GM23338 (cell line): ENCODE results near the gene PNPLA2. TPM values are rescaled to one million over a fixed set of nuclear protein-coding genes. Genes with fewer than 3 reads are reported as not detected.

Experiments used
- ATAC-seq: fragments of 200-7000 bp; cut with Tn5 transposase; 3 replicates; pipeline ENCODE4 v1.9.1; 2020
- DNase-seq: peaks from one replicate; pipeline ENCODE4 v3.0.0-alpha.2; 2015; ENCODE audit warnings: low spot score
- H2AFZ ChIP-seq: fragments of 200-600 bp; sonication (generic); 2 replicates; pipeline ENCODE4 v1.8.0; 2016; ENCODE audit warnings: antibody characterized with exemption, mild to moderate bottlenecking, moderate library complexity
- H3F3A ChIP-seq: fragments of 200-600 bp; sonication (generic); replicated peaks from 2 replicates; pipeline ENCODE4 v1.8.0; 2017; ENCODE audit warnings: antibody characterized with exemption, mixed run types, low read depth
- H3K27ac ChIP-seq: fragments of 200-600 bp; sonication (generic); 2 replicates; pipeline ENCODE4 v1.6.1; 2016; ENCODE audit warnings: low read depth
- H3K27me3 ChIP-seq: fragments of 200-600 bp; sonication (generic); 2 replicates; pipeline ENCODE4 v1.8.0; 2016; ENCODE audit warnings: mild to moderate bottlenecking, mixed run types, moderate library complexity; ENCODE audit not compliant: insufficient read depth
- H3K36me3 ChIP-seq: fragments of 200-600 bp; sonication (generic); 2 replicates; pipeline ENCODE4 v1.8.0; 2016; ENCODE audit warnings: mild to moderate bottlenecking; ENCODE audit not compliant: insufficient read depth
- H3K4me1 ChIP-seq: fragments of 200-600 bp; sonication (generic); 2 replicates; pipeline ENCODE4 v1.8.0; 2016; ENCODE audit warnings: mild to moderate bottlenecking, moderate library complexity; ENCODE audit not compliant: insufficient read depth
- H3K4me2 ChIP-seq: fragments of 200-600 bp; sonication (generic); 2 replicates; pipeline ENCODE4 v1.7.1; 2017; ENCODE audit warnings: mixed run types
- H3K4me3 ChIP-seq: fragments of 200-600 bp; sonication (generic); 2 replicates; pipeline ENCODE4 v1.6.1; 2016; ENCODE audit warnings: mixed run types
- H3K79me2 ChIP-seq: fragments of 200-600 bp; sonication (generic); replicated peaks from 2 replicates; pipeline ENCODE4 v1.8.0; 2017; ENCODE audit warnings: mild to moderate bottlenecking; ENCODE audit not compliant: insufficient read depth
- H3K9me2 ChIP-seq: fragments of 200-600 bp; sonication (generic); 2 replicates; pipeline ENCODE4 v1.8.0; 2017; ENCODE audit not compliant: insufficient read depth
- H4K20me1 ChIP-seq: fragments of 200-600 bp; sonication (generic); replicated peaks from 2 replicates; pipeline ENCODE4 v1.8.0; 2017; ENCODE audit warnings: mild to moderate bottlenecking; ENCODE audit not compliant: insufficient read depth
- H3K27ac Mint-ChIP-seq: 2 replicates; pipeline ENCODE4 v1.8.0; 2020; ENCODE audit warnings: inconsistent platforms, mild to moderate bottlenecking, moderate library complexity, mixed read lengths
- H3K27me3 Mint-ChIP-seq: 3 replicates; pipeline ENCODE4 v1.8.0; 2022; ENCODE audit warnings: low read depth, mild to moderate bottlenecking, moderate library complexity, mixed read lengths, inconsistent platforms; ENCODE audit not compliant: insufficient read depth, poor library complexity
- H3K36me3 Mint-ChIP-seq: 3 replicates; pipeline ENCODE4 v1.8.0; 2021; ENCODE audit warnings: low read depth, mild to moderate bottlenecking, inconsistent platforms, moderate library complexity, mixed read lengths
- H3K4me1 Mint-ChIP-seq: 3 replicates; pipeline ENCODE4 v1.8.0; 2020; ENCODE audit warnings: mild to moderate bottlenecking, inconsistent platforms, mixed read lengths
- H3K4me3 Mint-ChIP-seq: 3 replicates; pipeline ENCODE4 v1.8.0; 2021; ENCODE audit warnings: moderate library complexity, mild to moderate bottlenecking, inconsistent platforms, mixed read lengths
- H3K9me3 Mint-ChIP-seq: 3 replicates; pipeline ENCODE4 v1.8.0; 2020; ENCODE audit warnings: moderate library complexity, mild to moderate bottlenecking, inconsistent platforms, mixed read lengths
- CREB1 ChIP-seq: fragments of 250-450 bp; sonication (Bioruptor Pico); IDR thresholded peaks from 2 replicates; pipeline ENCODE4 v1.5.0; 2020; ENCODE audit warnings: low read depth, mild to moderate bottlenecking, moderate library complexity
- EZH2 ChIP-seq: fragments of 200-600 bp; sonication (generic); IDR thresholded peaks from one replicate; pipeline ENCODE4 v1.8.0; 2017; ENCODE audit warnings: antibody characterized with exemption, mild to moderate bottlenecking, low read depth; ENCODE audit not compliant: unreplicated experiment
- EZH2phosphoT487 ChIP-seq: fragments of 200-600 bp; sonication (generic); IDR thresholded peaks from one replicate; pipeline ENCODE4 v1.8.1; 2018; ENCODE audit warnings: antibody characterized with exemption; ENCODE audit not compliant: unreplicated experiment
- JUNB ChIP-seq: IDR thresholded peaks from one replicate; pipeline ENCODE4 v1.6.1; 2016; ENCODE audit warnings: antibody characterized with exemption; ENCODE audit not compliant: unreplicated experiment
- NANOG ChIP-seq: IDR thresholded peaks from 2 replicates; pipeline ENCODE4 v1.6.1; 2016; ENCODE audit warnings: antibody characterized with exemption, borderline replicate concordance
- POLR2AphosphoS5 ChIP-seq: IDR thresholded peaks from 2 replicates; pipeline ENCODE4 v1.6.1; 2016; ENCODE audit warnings: antibody characterized with exemption, low read depth
- STAT1 ChIP-seq: IDR thresholded peaks from one replicate; pipeline ENCODE4 v1.6.1; 2016; ENCODE audit warnings: antibody characterized with exemption; ENCODE audit not compliant: unreplicated experiment
- ZNF114 ChIP-seq: fragments of 250-450 bp; sonication (Bioruptor Pico); IDR thresholded peaks from 2 replicates; pipeline ENCODE4 v1.5.0; 2020; ENCODE audit warnings: mild to moderate bottlenecking, moderate library complexity
- ZNF331 ChIP-seq: fragments of 250-450 bp; sonication (Bioruptor Pico); IDR thresholded peaks from 2 replicates; pipeline ENCODE4 v1.5.0; 2020; ENCODE audit warnings: low read depth, mild to moderate bottlenecking, moderate library complexity
- polyA plus RNA-seq: library from polyadenylated mRNA; unstranded; fragments of >200 nt; fragmentation: Nextera tagmentation; extraction: Ambion mirVana; gene quantifications from 2 replicates; pipeline ENCODE4 v1.2.1, GENCODE V29; 2016
- total RNA-seq: library from RNA; depleted of rRNA; stranded (reverse); fragments of >200 nt; shearing (Covaris generic); gene quantifications from 2 replicates; pipeline ENCODE4 v1.2.3, GENCODE V29; 2014
- TF ChIP-seq, protein P1 (sequence below): IDR thresholded peaks from one replicate; pipeline ENCODE4 v1.6.1; 2018; ENCODE audit warnings: antibody characterized with exemption; ENCODE audit not compliant: unreplicated experiment
- TF ChIP-seq, protein P2 (sequence below): fragments of 250-450 bp; sonication (Bioruptor Pico); IDR thresholded peaks from 2 replicates; pipeline ENCODE4 v1.5.0; 2020; ENCODE audit warnings: mild to moderate bottlenecking, moderate library complexity
- TF ChIP-seq, protein P3 (sequence below): IDR thresholded peaks from 2 replicates; pipeline ENCODE4 v1.6.1; 2016; ENCODE audit warnings: antibody characterized with exemption
- TF ChIP-seq, protein P4 (sequence below), 2 experiments: fragments of 200-600 bp in 1 of 2; sonication (generic) in 1 of 2; conservative IDR thresholded peaks; 2 replicates each; pipeline versions ENCODE4 v1.5.1 to v1.6.1; 2016 to 2017; ENCODE audit warnings: antibody characterized with exemption in 2 of 2, low read depth in 2 of 2, mild to moderate bottlenecking in 2 of 2, moderate library complexity in 1 of 2

PNPLA2 gene
- total and polyA plus RNA-seq, 2 experiments from 2014 or later: 31.1 to 45.6 TPM

DNA sequence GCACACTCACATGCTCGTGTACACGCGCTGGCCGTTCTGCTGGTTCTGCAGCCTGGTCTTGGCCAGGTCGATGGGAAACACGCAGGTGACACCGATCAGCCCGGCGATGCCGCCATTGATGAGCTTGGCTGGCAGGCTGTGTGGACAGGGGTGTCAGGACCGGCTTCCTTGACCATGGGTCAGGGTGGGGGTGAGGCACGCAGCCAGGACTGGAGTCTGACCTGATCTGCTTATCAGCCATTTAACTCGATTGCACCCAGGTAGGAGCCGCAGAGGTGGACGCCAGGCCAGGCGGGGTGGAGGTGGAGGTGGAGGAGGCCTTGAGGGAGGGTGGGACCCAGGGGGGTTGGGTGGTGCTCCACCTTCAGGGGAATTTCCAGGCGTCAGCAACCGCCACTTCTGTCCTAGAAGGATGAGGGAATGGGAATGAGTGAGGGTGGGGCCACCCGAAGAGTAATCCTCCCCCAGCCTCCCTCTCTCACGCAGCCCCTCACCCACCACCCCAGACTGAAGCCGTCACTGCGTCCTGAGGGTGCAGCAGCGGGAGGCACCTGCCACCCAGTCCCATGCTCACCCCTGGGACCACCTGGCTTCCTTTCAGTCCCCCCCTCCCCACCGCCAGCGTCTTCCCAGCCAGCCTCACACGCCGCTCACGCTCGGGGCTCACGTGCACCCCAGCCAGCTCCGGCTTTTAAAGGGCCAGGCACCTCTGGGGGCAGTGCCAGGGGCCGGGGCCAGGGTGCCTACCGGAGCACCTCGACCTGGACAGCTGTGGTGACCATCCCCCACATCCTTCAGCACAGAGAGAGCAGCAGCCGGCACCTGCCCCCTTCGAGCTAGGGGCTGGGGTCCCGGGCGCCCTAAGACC, 23.7 kb upstream of the PNPLA2 start:
- Mint-ChIP-seq H3K4me1 (peaks cover 26% of the 10 kb centered on the region), H3K27ac (no peak overlapping the region), H3K27me3 (peaks cover 10% of the 10 kb centered on the region), H3K36me3 (peaks cover 6% of the 10 kb centered on the region; the same call in 1 of the 3 replicates), H3K4me3 (no peak overlapping the region), H3K9me3 (no peaks in the 10 kb centered on the region)
- DNase-seq (no peak), ATAC-seq (no peak)
- Histone ChIP-seq H3F3A (peaks cover 24% of the 10 kb centered on the region), H3K27ac (peak overlapping the region; percentile 50; the same call in 1 of the 2 replicates), H2AFZ (no peak overlapping the region), H3K4me3 (no peak overlapping the region), H3K27me3 (no peaks in the 10 kb centered on the region), H3K79me2 (no peaks in the 10 kb centered on the region; the same call in 1 of the 2 replicates), H4K20me1 (peaks cover 3% of the 10 kb centered on the region; the same call in 1 of the 2 replicates), H3K4me1 (peaks cover 17% of the 10 kb centered on the region; the same call in 1 of the 2 replicates), H3K9me2 (no peaks in the 10 kb centered on the region), H3K36me3 (no peaks in the 10 kb centered on the region), H3K4me2 (no peak overlapping the region)
- TF ChIP-seq NANOG (no peak), ZNF331 (no peak), EZH2 (no peak), JUNB (no peak), CREB1 (CRISPR knock-in tag) (no peak), POLR2AphosphoS5 (no peak), ZNF114 (no peak), STAT1 (no peak), EZH2phosphoT487 (no peak)
- TF ChIP-seq, protein P1, sequence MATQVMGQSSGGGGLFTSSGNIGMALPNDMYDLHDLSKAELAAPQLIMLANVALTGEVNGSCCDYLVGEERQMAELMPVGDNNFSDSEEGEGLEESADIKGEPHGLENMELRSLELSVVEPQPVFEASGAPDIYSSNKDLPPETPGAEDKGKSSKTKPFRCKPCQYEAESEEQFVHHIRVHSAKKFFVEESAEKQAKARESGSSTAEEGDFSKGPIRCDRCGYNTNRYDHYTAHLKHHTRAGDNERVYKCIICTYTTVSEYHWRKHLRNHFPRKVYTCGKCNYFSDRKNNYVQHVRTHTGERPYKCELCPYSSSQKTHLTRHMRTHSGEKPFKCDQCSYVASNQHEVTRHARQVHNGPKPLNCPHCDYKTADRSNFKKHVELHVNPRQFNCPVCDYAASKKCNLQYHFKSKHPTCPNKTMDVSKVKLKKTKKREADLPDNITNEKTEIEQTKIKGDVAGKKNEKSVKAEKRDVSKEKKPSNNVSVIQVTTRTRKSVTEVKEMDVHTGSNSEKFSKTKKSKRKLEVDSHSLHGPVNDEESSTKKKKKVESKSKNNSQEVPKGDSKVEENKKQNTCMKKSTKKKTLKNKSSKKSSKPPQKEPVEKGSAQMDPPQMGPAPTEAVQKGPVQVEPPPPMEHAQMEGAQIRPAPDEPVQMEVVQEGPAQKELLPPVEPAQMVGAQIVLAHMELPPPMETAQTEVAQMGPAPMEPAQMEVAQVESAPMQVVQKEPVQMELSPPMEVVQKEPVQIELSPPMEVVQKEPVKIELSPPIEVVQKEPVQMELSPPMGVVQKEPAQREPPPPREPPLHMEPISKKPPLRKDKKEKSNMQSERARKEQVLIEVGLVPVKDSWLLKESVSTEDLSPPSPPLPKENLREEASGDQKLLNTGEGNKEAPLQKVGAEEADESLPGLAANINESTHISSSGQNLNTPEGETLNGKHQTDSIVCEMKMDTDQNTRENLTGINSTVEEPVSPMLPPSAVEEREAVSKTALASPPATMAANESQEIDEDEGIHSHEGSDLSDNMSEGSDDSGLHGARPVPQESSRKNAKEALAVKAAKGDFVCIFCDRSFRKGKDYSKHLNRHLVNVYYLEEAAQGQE: no peak
- TF ChIP-seq, protein P2, sequence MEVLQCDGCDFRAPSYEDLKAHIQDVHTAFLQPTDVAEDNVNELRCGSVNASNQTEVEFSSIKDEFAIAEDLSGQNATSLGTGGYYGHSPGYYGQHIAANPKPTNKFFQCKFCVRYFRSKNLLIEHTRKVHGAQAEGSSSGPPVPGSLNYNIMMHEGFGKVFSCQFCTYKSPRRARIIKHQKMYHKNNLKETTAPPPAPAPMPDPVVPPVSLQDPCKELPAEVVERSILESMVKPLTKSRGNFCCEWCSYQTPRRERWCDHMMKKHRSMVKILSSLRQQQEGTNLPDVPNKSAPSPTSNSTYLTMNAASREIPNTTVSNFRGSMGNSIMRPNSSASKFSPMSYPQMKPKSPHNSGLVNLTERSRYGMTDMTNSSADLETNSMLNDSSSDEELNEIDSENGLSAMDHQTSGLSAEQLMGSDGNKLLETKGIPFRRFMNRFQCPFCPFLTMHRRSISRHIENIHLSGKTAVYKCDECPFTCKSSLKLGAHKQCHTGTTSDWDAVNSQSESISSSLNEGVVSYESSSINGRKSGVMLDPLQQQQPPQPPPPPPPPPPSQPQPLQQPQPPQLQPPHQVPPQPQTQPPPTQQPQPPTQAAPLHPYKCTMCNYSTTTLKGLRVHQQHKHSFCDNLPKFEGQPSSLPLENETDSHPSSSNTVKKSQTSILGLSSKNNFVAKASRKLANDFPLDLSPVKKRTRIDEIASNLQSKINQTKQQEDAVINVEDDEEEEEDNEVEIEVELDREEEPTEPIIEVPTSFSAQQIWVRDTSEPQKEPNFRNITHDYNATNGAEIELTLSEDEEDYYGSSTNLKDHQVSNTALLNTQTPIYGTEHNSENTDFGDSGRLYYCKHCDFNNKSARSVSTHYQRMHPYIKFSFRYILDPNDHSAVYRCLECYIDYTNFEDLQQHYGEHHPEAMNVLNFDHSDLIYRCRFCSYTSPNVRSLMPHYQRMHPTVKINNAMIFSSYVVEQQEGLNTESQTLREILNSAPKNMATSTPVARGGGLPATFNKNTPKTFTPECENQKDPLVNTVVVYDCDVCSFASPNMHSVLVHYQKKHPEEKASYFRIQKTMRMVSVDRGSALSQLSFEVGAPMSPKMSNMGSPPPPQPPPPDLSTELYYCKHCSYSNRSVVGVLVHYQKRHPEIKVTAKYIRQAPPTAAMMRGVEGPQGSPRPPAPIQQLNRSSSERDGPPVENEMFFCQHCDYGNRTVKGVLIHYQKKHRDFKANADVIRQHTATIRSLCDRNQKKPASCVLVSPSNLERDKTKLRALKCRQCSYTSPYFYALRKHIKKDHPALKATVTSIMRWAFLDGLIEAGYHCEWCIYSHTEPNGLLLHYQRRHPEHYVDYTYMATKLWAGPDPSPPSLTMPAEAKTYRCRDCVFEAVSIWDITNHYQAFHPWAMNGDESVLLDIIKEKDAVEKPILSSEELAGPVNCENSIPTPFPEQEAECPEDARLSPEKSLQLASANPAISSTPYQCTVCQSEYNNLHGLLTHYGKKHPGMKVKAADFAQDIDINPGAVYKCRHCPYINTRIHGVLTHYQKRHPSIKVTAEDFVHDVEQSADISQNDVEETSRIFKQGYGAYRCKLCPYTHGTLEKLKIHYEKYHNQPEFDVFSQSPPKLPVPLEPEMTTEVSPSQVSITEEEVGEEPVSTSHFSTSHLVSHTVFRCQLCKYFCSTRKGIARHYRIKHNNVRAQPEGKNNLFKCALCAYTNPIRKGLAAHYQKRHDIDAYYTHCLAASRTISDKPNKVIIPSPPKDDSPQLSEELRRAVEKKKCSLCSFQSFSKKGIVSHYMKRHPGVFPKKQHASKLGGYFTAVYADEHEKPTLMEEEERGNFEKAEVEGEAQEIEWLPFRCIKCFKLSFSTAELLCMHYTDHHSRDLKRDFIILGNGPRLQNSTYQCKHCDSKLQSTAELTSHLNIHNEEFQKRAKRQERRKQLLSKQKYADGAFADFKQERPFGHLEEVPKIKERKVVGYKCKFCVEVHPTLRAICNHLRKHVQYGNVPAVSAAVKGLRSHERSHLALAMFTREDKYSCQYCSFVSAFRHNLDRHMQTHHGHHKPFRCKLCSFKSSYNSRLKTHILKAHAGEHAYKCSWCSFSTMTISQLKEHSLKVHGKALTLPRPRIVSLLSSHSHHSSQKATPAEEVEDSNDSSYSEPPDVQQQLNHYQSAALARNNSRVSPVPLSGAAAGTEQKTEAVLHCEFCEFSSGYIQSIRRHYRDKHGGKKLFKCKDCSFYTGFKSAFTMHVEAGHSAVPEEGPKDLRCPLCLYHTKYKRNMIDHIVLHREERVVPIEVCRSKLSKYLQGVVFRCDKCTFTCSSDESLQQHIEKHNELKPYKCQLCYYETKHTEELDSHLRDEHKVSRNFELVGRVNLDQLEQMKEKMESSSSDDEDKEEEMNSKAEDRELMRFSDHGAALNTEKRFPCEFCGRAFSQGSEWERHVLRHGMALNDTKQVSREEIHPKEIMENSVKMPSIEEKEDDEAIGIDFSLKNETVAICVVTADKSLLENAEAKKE: no peak
- TF ChIP-seq, protein P3, sequence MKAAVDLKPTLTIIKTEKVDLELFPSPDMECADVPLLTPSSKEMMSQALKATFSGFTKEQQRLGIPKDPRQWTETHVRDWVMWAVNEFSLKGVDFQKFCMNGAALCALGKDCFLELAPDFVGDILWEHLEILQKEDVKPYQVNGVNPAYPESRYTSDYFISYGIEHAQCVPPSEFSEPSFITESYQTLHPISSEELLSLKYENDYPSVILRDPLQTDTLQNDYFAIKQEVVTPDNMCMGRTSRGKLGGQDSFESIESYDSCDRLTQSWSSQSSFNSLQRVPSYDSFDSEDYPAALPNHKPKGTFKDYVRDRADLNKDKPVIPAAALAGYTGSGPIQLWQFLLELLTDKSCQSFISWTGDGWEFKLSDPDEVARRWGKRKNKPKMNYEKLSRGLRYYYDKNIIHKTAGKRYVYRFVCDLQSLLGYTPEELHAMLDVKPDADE: no peak
- TF ChIP-seq, protein P4, sequence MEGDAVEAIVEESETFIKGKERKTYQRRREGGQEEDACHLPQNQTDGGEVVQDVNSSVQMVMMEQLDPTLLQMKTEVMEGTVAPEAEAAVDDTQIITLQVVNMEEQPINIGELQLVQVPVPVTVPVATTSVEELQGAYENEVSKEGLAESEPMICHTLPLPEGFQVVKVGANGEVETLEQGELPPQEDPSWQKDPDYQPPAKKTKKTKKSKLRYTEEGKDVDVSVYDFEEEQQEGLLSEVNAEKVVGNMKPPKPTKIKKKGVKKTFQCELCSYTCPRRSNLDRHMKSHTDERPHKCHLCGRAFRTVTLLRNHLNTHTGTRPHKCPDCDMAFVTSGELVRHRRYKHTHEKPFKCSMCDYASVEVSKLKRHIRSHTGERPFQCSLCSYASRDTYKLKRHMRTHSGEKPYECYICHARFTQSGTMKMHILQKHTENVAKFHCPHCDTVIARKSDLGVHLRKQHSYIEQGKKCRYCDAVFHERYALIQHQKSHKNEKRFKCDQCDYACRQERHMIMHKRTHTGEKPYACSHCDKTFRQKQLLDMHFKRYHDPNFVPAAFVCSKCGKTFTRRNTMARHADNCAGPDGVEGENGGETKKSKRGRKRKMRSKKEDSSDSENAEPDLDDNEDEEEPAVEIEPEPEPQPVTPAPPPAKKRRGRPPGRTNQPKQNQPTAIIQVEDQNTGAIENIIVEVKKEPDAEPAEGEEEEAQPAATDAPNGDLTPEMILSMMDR (conservative IDR thresholded peaks at IDR 0.05; ENCODE audit: low read depth in 2 of 2): no peak
